GM10266 (cell line): ENCODE results near the gene REEP2.

Experiments used
- DNase-seq: peaks from one replicate; pipeline ENCODE4 v3.0.0; 2012; ENCODE audit errors: extremely low spot score
- TF ChIP-seq, protein P1 (sequence below): IDR thresholded peaks from 2 replicates; pipeline ENCODE4 v1.5.1; 2012; ENCODE audit warnings: mild to moderate bottlenecking, low read depth; ENCODE audit not compliant: control insufficient read depth, insufficient read depth; ENCODE audit errors: missing control alignments

Gene REEP2

GRCh38 chr5:138449501-138450239 is 10.8 kb downstream of the REEP2 start:
- DNase-seq, result peak; percentile 91
- TF ChIP-seq, protein P1, sequence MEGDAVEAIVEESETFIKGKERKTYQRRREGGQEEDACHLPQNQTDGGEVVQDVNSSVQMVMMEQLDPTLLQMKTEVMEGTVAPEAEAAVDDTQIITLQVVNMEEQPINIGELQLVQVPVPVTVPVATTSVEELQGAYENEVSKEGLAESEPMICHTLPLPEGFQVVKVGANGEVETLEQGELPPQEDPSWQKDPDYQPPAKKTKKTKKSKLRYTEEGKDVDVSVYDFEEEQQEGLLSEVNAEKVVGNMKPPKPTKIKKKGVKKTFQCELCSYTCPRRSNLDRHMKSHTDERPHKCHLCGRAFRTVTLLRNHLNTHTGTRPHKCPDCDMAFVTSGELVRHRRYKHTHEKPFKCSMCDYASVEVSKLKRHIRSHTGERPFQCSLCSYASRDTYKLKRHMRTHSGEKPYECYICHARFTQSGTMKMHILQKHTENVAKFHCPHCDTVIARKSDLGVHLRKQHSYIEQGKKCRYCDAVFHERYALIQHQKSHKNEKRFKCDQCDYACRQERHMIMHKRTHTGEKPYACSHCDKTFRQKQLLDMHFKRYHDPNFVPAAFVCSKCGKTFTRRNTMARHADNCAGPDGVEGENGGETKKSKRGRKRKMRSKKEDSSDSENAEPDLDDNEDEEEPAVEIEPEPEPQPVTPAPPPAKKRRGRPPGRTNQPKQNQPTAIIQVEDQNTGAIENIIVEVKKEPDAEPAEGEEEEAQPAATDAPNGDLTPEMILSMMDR, result peak; percentile 90

- no peak for DNase-seq
- TF ChIP-seq, protein P1, result no peak
These were observed 12.1 kb downstream of the REEP2 start for GRCh38 chr5:138450971-138451370.

GRCh38 chr5:138452720-138453119 is 13.9 kb downstream of the REEP2 start:
- TF ChIP-seq, protein P1, result no peak
- no peak for DNase-seq

DNA sequence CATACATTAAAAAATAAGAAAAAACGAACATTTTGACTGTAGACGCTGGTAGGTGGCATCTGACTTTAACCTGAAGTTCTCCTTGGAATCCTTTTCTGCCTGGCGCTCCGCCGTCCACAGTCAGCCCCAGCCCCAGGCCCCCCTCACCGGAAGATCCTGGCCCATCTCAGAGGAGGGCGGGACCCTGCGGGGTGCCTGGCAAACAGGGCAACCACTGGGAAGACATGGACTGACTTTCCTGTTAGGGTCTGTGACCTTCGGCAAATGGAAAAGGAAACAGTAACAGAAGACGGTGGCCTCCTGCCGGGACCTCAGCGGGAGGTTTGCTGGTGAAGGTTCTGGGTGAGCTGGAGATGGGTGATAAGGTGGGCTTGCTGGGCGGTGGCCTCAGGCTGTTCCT is 14.7 kb downstream of the REEP2 start:
- DNase-seq, result no peak
- TF ChIP-seq, protein P1, result no peak

DNA sequence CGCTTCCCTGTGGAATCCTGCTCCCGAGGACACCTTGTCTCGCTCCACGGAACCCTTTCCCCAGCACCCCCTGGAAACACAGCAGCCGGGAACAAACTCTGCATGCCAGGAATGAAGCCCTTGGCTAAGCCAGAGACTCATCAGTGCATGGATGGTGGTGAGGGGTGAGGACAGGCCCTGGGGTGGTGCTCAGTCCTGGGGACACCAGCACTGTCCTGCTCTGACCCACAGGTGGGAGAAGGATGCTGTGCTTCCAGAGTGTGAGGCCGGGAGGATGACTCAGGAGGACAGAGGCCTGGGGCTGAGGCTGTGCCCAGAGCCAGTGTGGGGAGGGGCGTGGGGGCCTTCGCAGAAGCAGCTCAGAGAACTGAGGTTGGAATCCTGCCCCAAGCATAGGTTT is 15.3 kb downstream of the REEP2 start:
- DNase-seq, result no peak
- TF ChIP-seq, protein P1, result no peak

DNA sequence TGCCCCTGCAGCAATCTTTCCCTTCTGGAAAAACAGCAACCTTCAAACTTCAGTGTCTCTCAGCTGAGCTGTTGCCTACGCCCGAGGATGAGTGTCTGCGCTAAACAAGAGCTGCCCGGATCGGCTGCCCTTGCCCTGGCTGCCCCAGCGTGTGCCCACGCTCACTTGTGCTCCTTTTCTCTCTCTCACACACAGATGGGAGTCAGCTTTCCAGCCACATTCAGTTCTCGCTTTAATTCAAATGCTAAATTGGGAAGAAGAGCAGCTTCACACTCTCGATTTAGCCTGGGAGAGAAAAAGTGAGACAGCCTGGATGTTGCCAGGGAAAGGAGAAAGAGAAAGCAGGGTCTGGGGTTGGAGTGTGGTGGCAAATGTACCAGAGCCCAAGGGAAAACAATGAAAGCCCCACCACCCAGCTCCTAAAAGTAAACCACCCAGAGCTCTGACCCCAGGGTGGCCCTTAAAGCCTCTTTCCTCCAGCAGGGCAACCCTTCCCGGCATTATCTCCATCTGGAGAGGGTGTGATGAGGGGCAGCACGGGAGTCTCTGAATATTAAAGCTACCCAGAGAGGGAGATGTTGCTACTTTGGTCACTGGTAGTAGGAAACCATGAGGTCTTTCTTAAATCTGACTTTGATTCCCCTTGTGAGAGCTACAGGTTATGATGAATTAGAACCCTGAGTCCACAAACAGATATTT is 16.5 kb downstream of the REEP2 start:
- TF ChIP-seq, protein P1, result no peak
- no peak for DNase-seq

DNA sequence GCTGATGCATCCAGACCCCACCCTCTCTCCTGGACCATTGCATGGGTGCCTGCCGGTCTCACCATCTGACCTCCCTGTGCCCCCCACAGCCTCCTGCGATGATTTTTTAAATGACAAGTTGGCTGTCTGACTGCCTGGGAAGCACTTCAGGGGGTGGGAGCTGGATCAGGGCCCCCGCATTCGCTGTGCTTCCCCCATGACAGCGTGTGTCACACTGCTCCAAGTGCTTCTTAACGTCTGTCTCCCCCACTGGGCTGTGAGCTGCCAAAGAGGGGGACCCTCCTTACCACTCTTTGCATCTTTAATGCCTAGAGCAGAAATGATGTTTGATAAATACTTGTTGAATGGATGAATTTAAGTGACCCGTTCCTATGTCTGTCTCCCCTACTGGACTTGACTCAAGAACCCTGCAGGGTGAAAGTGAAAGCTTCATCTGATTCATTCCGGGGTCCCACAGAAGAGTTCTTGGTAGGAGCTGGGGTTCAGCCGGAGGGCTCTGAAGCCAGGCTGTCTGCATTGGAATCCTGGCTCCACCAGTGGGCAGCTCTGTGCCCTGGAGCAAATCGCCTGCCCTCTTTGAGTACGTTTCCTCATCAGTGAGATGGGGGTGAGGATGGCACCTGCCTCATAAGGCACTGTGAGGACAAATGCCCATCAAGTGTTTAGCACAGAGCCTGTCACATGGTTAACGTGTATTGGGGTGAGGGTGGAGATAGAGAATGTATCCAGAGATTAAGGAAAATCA is 18.8 kb downstream of the REEP2 start:
- TF ChIP-seq, protein P1, result no peak
- no peak for DNase-seq
